Measurements from ENCODE around the gene SELENOO. TPM values are rescaled to one million over a fixed set of nuclear protein-coding genes. Genes with fewer than 3 reads are reported as not detected.

SELENOO gene
- total RNA-seq, 1 experiment from 2014 or later: 19.0 TPM

GRCh38 chr22:50226063-50226874, 25.5 kb downstream of the SELENOO start:
- H3K18ac ChIP-seq (ENCODE audit: insufficient read length, low read depth, low read length): no peak overlapping the region
- peaks cover 0 to 2% of the 10 kb centered on the region in 2 experiments; a peak in 1 of 5 replicates for H3K9me3 Mint-ChIP-seq
- no peak overlapping the region for H2BK120ac ChIP-seq (ENCODE audit: low read depth, low read length, poor library complexity, severe bottlenecking)
- no peaks in the 10 kb centered on the region for H3K27me3 Mint-ChIP-seq (ENCODE audit: low read depth)
- no peak overlapping the region for H3K23ac ChIP-seq (ENCODE audit: insufficient read length, low read depth, low read length)
- no peak overlapping the region for H3K56ac ChIP-seq (ENCODE audit: insufficient read length, low read depth, low read length)
- no peaks in the 10 kb centered on the region for H3K9me3 ChIP-seq (ENCODE audit: control insufficient read depth, low read depth, low read length)
- H3K4me1 ChIP-seq (ENCODE audit: insufficient read depth, low read length): no peaks in the 10 kb centered on the region
- H4K20me1 ChIP-seq (ENCODE audit: control insufficient read depth, insufficient read depth, insufficient read length): no peaks in the 10 kb centered on the region
- no peak overlapping the region for H2AK5ac ChIP-seq (ENCODE audit: insufficient read length, low read length)
- no peak overlapping the region for H4K91ac ChIP-seq (ENCODE audit: insufficient read length, low read depth, low read length)
- no peak overlapping the region for H3T11ph ChIP-seq (ENCODE audit: low read length)
- no peak overlapping the region for H3K4me2 ChIP-seq (ENCODE audit: insufficient read depth, insufficient read length, low read length)
- H3K27me3 ChIP-seq (ENCODE audit: insufficient read depth, low read length): no peaks in the 10 kb centered on the region
- no peak for TF ChIP-seq CTCF (conservative IDR thresholded peaks at IDR 0.05)
- no peak overlapping the region for H2AFZ ChIP-seq (ENCODE audit: low read length)
- no peaks in the 10 kb centered on the region for H3K79me1 ChIP-seq (ENCODE audit: insufficient read depth, low read depth, low read length, poor library complexity, severe bottlenecking)
- H4K5ac ChIP-seq (ENCODE audit: insufficient read length, low read depth, low read length): no peak overlapping the region
- H4K8ac ChIP-seq (replicated peaks; ENCODE audit: insufficient read length, low read depth, low read length): no peak overlapping the region
- no peak overlapping the region for H3K4me3 Mint-ChIP-seq
- no peak overlapping the region for H2BK5ac ChIP-seq (ENCODE audit: insufficient read length, low read length)
- H2BK15ac ChIP-seq (ENCODE audit: low read depth, low read length): no peak overlapping the region
- no peak overlapping the region for H3K9ac ChIP-seq (ENCODE audit: extremely low read depth, insufficient read length, low read length)
- H3K27ac ChIP-seq (ENCODE audit: insufficient read length, low read depth, low read length): no peak overlapping the region
- DNase-seq: no peak
- no CpG with 5 or more reads among the region's 31 CpGs for WGBS (ENCODE audit: extremely low coverage, insufficient read length, low lambda C conversion rate)
- H3K27ac Mint-ChIP-seq: peak overlapping the region in 1 of 3 experiments; percentile 85; a peak in 1 of 7 replicates
- H3K14ac ChIP-seq (ENCODE audit: insufficient read depth, low read length): no peak overlapping the region; the same call in 1 of the 2 replicates
- H3K23me2 ChIP-seq (ENCODE audit: insufficient read length, low read depth, low read length, poor library complexity, severe bottlenecking): no peaks in the 10 kb centered on the region
- no peaks in the 10 kb centered on the region for H3K4me1 Mint-ChIP-seq
- no peaks in the 10 kb centered on the region for H3K79me2 ChIP-seq (ENCODE audit: insufficient read depth, low read length)
- no peak overlapping the region for H3K4ac ChIP-seq (ENCODE audit: low read depth, low read length)
- no peak overlapping the region for H2BK12ac ChIP-seq (ENCODE audit: insufficient read length, low read depth, low read length)
- peaks cover 14 to 40% (median 26%) of the 10 kb centered on the region in 3 experiments for H3K36me3 Mint-ChIP-seq (ENCODE audit: insufficient read depth in 1 of 3, low read depth in 3 of 3)
- H2BK20ac ChIP-seq (ENCODE audit: low read depth, low read length, poor library complexity, severe bottlenecking): no peak overlapping the region

All from H9 (cell line).